Gastroesophageal sphincter (tissue), 3 donors: Measurements from ENCODE around the gene EPB41L4B.

Experiments used
- EP300 ChIP-seq: sonication (generic); formaldehyde crosslinking; IDR thresholded peaks from one replicate; pipeline ENCODE4 v1.6.1; 2017; ENCODE audit warnings: antibody characterized with exemption, mild to moderate bottlenecking
- POLR2A ChIP-seq, 2 donors: fragments of 450-650 bp; IDR thresholded peaks; one replicate each; pipeline ENCODE4 v1.6.1; 2017; ENCODE audit warnings: antibody characterized with exemption in 2 of 2, mild to moderate bottlenecking in 2 of 2, moderate library complexity in 1 of 2
- POLR2AphosphoS5 ChIP-seq: sonication (generic); formaldehyde crosslinking; IDR thresholded peaks from one replicate; pipeline ENCODE4 v1.6.1; 2017; ENCODE audit warnings: antibody characterized with exemption
- TF ChIP-seq, protein P1 (sequence below), 4 experiments: fragments of 200-600 bp in 2 of 4; fragments of 450-650 bp in 2 of 4; sonication (generic) in 1 of 4; IDR thresholded peaks; one replicate each; pipeline ENCODE4 v1.5.1; 2017 to 2019; ENCODE audit warnings: antibody characterized with exemption in 4 of 4, mild to moderate bottlenecking in 2 of 4, moderate library complexity in 2 of 4

DNA sequence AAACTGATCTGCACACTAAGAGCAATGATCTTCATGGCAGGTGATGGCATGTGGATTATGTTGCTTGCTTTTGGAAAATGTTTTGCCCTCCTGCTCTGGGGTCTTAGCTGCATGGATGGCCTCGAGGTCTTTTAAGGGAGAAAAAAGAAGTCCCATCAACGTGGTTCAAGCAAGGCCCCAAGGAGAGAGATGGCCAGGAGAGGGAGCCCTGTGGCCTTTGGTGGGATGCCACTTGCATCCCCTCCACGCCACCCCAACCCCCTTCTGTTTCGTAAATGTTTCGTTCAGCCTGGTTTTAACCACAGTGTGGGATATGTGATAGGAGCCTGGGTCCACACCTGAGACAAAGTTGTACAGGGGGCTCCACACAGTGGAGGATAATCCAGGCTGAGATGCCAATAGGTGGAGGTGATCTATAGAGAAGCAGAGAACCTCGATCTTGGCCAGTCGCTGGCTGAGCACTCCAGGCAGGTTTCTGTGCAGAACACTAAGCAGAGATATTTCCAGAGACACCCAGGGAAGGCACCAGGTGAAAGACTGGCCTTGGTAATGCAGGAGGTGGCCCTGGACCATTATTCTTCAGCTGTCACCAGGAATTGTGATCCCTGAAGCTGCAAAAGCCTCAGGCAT lies 128.0 kb downstream of the EPB41L4B start:
- TF ChIP-seq POLR2A (IDR thresholded peaks at IDR 0.05) (no peak), POLR2AphosphoS5 (no peak), EP300 (no peak)
- TF ChIP-seq, protein P1, sequence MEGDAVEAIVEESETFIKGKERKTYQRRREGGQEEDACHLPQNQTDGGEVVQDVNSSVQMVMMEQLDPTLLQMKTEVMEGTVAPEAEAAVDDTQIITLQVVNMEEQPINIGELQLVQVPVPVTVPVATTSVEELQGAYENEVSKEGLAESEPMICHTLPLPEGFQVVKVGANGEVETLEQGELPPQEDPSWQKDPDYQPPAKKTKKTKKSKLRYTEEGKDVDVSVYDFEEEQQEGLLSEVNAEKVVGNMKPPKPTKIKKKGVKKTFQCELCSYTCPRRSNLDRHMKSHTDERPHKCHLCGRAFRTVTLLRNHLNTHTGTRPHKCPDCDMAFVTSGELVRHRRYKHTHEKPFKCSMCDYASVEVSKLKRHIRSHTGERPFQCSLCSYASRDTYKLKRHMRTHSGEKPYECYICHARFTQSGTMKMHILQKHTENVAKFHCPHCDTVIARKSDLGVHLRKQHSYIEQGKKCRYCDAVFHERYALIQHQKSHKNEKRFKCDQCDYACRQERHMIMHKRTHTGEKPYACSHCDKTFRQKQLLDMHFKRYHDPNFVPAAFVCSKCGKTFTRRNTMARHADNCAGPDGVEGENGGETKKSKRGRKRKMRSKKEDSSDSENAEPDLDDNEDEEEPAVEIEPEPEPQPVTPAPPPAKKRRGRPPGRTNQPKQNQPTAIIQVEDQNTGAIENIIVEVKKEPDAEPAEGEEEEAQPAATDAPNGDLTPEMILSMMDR (IDR thresholded peaks at IDR 0.05) = no peak
